Measurements from ENCODE around the gene CD99L2.

- TF ChIP-seq EP300 (IDR thresholded peaks at IDR 0.05) (no peak), POLR2A (IDR thresholded peaks at IDR 0.05) (no peak), CTCF (IDR thresholded peaks at IDR 0.05) (no peak)
Measured at GRCh38 chrX:150767475-150768131, 130.9 kb downstream of the CD99L2 start.

All from gastroesophageal sphincter (tissue), 3 donors.